Measurements from ENCODE around the gene JPT1.

DNA sequence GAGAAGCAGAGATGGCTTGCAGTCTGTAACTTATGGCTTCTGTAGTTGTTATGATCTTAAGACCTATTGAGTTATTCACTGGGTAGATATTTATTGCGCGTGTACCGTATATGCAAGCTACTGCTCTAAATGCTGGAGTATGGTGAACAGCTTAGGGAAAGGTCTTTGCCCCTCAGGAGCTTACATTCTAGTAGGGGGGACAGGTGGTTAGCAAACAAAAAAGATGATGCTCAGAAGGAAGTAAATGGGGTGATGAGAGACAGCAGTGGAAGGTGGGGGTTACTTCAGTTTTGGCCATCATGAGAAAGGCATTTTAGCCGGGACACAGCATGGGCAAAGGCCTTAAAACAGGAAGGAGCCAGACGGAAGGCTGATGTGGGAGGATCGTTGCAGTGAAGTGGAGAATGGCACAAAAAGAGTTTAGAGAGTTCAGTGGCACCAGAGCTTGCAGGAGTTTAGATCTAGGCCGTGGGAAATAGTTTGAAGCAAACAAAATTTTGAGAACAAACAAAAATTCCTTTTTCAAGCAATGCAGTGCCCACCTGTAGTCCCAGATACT, 42.5 kb downstream of the JPT1 start:
- no peak for TF ChIP-seq POLR2AphosphoS5 (IDR thresholded peaks at IDR 0.05; ENCODE audit: low read depth, low read length)
- no peak for TF ChIP-seq POLR2A (IDR thresholded peaks at IDR 0.05; ENCODE audit: low read depth, low read length)
